UCSD-AML1 (cell line): Measurements from ENCODE around the gene NOXO1.

ENCODE experiments used
- DNase-seq: peaks from one replicate; lab custom pipeline; 2025; ENCODE audit not compliant: unreplicated experiment; lab: John Stamatoyannopoulos, UW

NOXO1 gene

GRCh38 chr16:1998360-1998835 lies 17.1 kb upstream of the NOXO1 start:
- DNase-seq: no peak

GRCh38 chr16:1997494-1998359 lies 16.5 kb upstream of the NOXO1 start:
- DNase-seq: no peak

GRCh38 chr16:1993731-1994131 lies 12.5 kb upstream of the NOXO1 start:
- no peak for DNase-seq

GRCh38 chr16:1992704-1993317 lies 11.5 kb upstream of the NOXO1 start:
- DNase-seq: no peak

- peak; percentile 93 for DNase-seq
Observed at GRCh38 chr16:1991948-1992703, 10.9 kb upstream of the NOXO1 start.

- no peak for DNase-seq
Observed at GRCh38 chr16:1991588-1991947, 10.3 kb upstream of the NOXO1 start.

GRCh38 chr16:1991135-1991551 lies 9.9 kb upstream of the NOXO1 start:
- DNase-seq: no peak

GRCh38 chr16:1990351-1991134 lies 9.3 kb upstream of the NOXO1 start:
- no peak for DNase-seq

GRCh38 chr16:1990101-1990350 lies 8.8 kb upstream of the NOXO1 start:
- no peak for DNase-seq

- DNase-seq: no peak
Observed at GRCh38 chr16:1989209-1990100, 8.2 kb upstream of the NOXO1 start, which contains the start of gene SYNGR3. Gene SYNGR3 (plus strand): TSS chr16:1989970. CDS start chr16:1990103, 133 bp downstream.

- no peak for DNase-seq
Observed at GRCh38 chr16:1987198-1987597, 5.9 kb upstream of the NOXO1 start.

- no peak for DNase-seq
Observed at GRCh38 chr16:1985466-1986150, 4.3 kb upstream of the NOXO1 start.

- no peak for DNase-seq
Observed at GRCh38 chr16:1984347-1985225, 3.3 kb upstream of the NOXO1 start.

- peak; percentile 95 for DNase-seq
Observed at GRCh38 chr16:1983544-1984346, 2.5 kb upstream of the NOXO1 start, which contains the start of gene GFER. Gene GFER (plus strand): TSS chr16:1984193. CDS start chr16:1984219, 26 bp downstream.

- no peak for DNase-seq
Observed at GRCh38 chr16:1982991-1983543, 1.8 kb upstream of the NOXO1 start.

GRCh38 chr16:1982013-1982433 lies 754 bp upstream of the NOXO1 start:
- no peak for DNase-seq

GRCh38 chr16:1980770-1981087 lies 540 bp downstream of the NOXO1 start:
- DNase-seq: no peak
